ENCODE data around the gene F2RL2.

DNA sequence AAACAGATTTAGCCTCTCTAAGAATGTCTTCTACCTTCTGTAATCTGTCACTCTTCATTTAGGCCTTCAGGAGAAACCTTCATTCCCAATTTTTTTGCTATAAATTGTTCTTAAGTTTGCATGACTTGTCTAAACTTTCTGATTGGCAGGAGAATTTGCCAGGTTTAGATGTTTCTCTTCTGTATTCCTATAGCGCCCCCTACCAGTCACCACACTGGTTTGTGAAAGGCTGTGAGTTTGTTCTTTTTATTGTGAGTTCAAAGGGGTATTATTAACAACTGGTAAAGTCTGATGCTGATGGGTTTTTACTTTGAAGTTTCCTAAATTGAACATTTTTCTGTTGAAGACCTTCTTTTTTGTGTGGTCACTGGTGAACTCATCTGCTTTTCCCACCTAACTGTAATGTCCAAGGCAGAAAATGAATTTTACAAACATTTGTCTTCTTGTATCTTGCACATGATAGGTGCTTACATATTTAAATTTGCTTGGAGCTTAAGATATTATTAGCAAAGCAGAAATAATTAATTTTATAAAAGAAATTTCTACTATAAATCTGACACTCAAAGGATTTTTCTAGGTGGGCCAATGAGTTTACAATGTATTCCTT lies 18.4 kb upstream of the F2RL2 start:
- TF ChIP-seq POLR2AphosphoS5 (IDR thresholded peaks at IDR 0.05; ENCODE audit: low read depth, low read length) (no peak), CTCF (IDR thresholded peaks at IDR 0.05) (peak; percentile 74; the same call in 1 of the 2 replicates), TCF7L2 (IDR thresholded peaks at IDR 0.05; ENCODE audit: low read depth, low read length) (no peak)
- TF ChIP-seq, protein P1, sequence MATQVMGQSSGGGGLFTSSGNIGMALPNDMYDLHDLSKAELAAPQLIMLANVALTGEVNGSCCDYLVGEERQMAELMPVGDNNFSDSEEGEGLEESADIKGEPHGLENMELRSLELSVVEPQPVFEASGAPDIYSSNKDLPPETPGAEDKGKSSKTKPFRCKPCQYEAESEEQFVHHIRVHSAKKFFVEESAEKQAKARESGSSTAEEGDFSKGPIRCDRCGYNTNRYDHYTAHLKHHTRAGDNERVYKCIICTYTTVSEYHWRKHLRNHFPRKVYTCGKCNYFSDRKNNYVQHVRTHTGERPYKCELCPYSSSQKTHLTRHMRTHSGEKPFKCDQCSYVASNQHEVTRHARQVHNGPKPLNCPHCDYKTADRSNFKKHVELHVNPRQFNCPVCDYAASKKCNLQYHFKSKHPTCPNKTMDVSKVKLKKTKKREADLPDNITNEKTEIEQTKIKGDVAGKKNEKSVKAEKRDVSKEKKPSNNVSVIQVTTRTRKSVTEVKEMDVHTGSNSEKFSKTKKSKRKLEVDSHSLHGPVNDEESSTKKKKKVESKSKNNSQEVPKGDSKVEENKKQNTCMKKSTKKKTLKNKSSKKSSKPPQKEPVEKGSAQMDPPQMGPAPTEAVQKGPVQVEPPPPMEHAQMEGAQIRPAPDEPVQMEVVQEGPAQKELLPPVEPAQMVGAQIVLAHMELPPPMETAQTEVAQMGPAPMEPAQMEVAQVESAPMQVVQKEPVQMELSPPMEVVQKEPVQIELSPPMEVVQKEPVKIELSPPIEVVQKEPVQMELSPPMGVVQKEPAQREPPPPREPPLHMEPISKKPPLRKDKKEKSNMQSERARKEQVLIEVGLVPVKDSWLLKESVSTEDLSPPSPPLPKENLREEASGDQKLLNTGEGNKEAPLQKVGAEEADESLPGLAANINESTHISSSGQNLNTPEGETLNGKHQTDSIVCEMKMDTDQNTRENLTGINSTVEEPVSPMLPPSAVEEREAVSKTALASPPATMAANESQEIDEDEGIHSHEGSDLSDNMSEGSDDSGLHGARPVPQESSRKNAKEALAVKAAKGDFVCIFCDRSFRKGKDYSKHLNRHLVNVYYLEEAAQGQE (IDR thresholded peaks at IDR 0.05; ENCODE audit: insufficient read depth in 1 of 2, low read depth in 2 of 2, low read length in 1 of 2): no peak
